Measurements from ENCODE around the gene SUSD4. TPM values are rescaled to one million over a fixed set of nuclear protein-coding genes. Genes with fewer than 3 reads are reported as not detected.

Gene SUSD4
- total and polyA plus RNA-seq, 7 experiments from 2014 or later = 0.10 to 21.5 (median 7.7) TPM

- ATAC-seq (no peak), DNase-seq (no peak)
- Mint-ChIP-seq H3K36me3 (no peaks in the 10 kb centered on the region), H3K9me3 (peaks cover 0 to 5% (median 0%) of the 10 kb centered on the region in 11 donors), H3K27ac (peak overlapping the region in 2 of 9 donors; percentile 6 to 86), H3K27me3 (no peaks in the 10 kb centered on the region), H3K4me1 (peaks cover under 1 to 36% (median 22%) of the 10 kb centered on the region in 7 donors), H3K4me3 (no peak overlapping the region)
- Histone ChIP-seq H3K27ac (ENCODE audit: low read depth, low read length) (no peak overlapping the region), H3K4me1 (ENCODE audit: control insufficient read depth in 2 of 2, insufficient read depth in 2 of 2, low read length in 2 of 2) (peaks cover 0 to under 1% of the 10 kb centered on the region in 2 donors), H3K27me3 (ENCODE audit: control insufficient read depth in 2 of 2, insufficient read depth in 2 of 2, low read length in 2 of 2) (no peaks in the 10 kb centered on the region), H3K4me3 (ENCODE audit: low read length) (no peak overlapping the region), H3K36me3 (ENCODE audit: control insufficient read depth in 2 of 3, insufficient read depth in 3 of 3, low read length in 3 of 3) (no peaks in the 10 kb centered on the region), H3K9me3 (ENCODE audit: control insufficient read depth in 2 of 3, low read length in 3 of 3) (no peaks in the 10 kb centered on the region)
- intact Hi-C loops (cut with micrococcal nuclease) = no loop called here
- ChIA-PET CTCF (interaction anchor here (0.6 kb wide), 1 partner anchor 155 kb away, joined by 3 read pairs; no protein-coding TSS in a partner anchor), POLR2A (no interaction called here)
Measured at GRCh38 chr1:223197923-223198627, 165.9 kb downstream of the SUSD4 start.

- H3K27ac Mint-ChIP-seq = peak overlapping the region; percentile 25 to 90 (median 61)
- no peaks in the 10 kb centered on the region for H3K36me3 ChIP-seq (ENCODE audit: control insufficient read depth in 2 of 3, insufficient read depth in 3 of 3, low read length in 3 of 3)
- H3K27me3 ChIP-seq (ENCODE audit: control insufficient read depth in 2 of 2, insufficient read depth in 2 of 2, low read length in 2 of 2) = no peaks in the 10 kb centered on the region
- H3K27ac ChIP-seq (ENCODE audit: low read depth, low read length) = no peak overlapping the region
- CTCF ChIA-PET = no interaction called here
- peaks cover 0 to 9% (median 0%) of the 10 kb centered on the region in 11 donors for H3K9me3 Mint-ChIP-seq
- peak overlapping the region; percentile 8 to 76 (median 62) for H3K4me3 Mint-ChIP-seq
- POLR2A ChIA-PET = interaction anchor here (0.6 to 1.1 kb wide), 3 partner anchors 9 to 40 kb away, joined by 3 to 4 read pairs (median 3); no protein-coding TSS in a partner anchor
- H3K4me1 ChIP-seq (ENCODE audit: control insufficient read depth in 2 of 2, insufficient read depth in 2 of 2, low read length in 2 of 2) = peaks cover 9 to 29% of the 10 kb centered on the region in 2 donors
- ATAC-seq (peak; percentile 79), DNase-seq (peak in 7 of 9 donors; percentile 5 to 57 (median 13))
- intact Hi-C loops (cut with micrococcal nuclease) = loop anchor here in 1 of 2 donors (2.0 to 5.0 kb wide), 3 partner anchors 41 to 57 kb away; partner anchors contain the start of gene TLR5
- H3K27me3 Mint-ChIP-seq = peaks cover 0 to 17% (median 0%) of the 10 kb centered on the region in 5 donors
- no peak overlapping the region for H3K4me3 ChIP-seq (ENCODE audit: low read length)
- peaks cover 10 to 70% (median 63%) of the 10 kb centered on the region in 7 donors for H3K4me1 Mint-ChIP-seq
- H3K36me3 Mint-ChIP-seq = no peaks in the 10 kb centered on the region
- no peaks in the 10 kb centered on the region for H3K9me3 ChIP-seq (ENCODE audit: control insufficient read depth in 2 of 3, low read length in 3 of 3)
Measured at GRCh38 chr1:223189903-223190724, 173.9 kb downstream of the SUSD4 start.

GRCh38 chr1:223189525-223189902 lies 174.5 kb downstream of the SUSD4 start:
- ChIA-PET CTCF (no interaction called here), POLR2A (interaction anchor here (0.6 to 1.1 kb wide), 3 partner anchors 9 to 41 kb away, joined by 3 to 4 read pairs (median 3); no protein-coding TSS in a partner anchor)
- peak overlapping the region in 2 of 9 donors; percentile 39 to 61 for H3K27ac Mint-ChIP-seq
- H3K27ac ChIP-seq (ENCODE audit: low read depth, low read length) = no peak overlapping the region
- no peak for ATAC-seq
- H3K36me3 Mint-ChIP-seq = no peaks in the 10 kb centered on the region
- no peaks in the 10 kb centered on the region for H3K36me3 ChIP-seq (ENCODE audit: control insufficient read depth in 2 of 3, insufficient read depth in 3 of 3, low read length in 3 of 3)
- intact Hi-C loops (cut with micrococcal nuclease) = no loop called here
- no peaks in the 10 kb centered on the region for H3K27me3 ChIP-seq (ENCODE audit: control insufficient read depth in 2 of 2, insufficient read depth in 2 of 2, low read length in 2 of 2)
- peaks cover 10 to 72% (median 63%) of the 10 kb centered on the region in 7 donors for H3K4me1 Mint-ChIP-seq
- no peaks in the 10 kb centered on the region for H3K9me3 ChIP-seq (ENCODE audit: control insufficient read depth in 2 of 3, low read length in 3 of 3)
- peaks cover 9 to 29% of the 10 kb centered on the region in 2 donors for H3K4me1 ChIP-seq (ENCODE audit: control insufficient read depth in 2 of 2, insufficient read depth in 2 of 2, low read length in 2 of 2)
- H3K9me3 Mint-ChIP-seq = peaks cover 0 to 7% (median 0%) of the 10 kb centered on the region in 11 donors
- H3K4me3 ChIP-seq (ENCODE audit: low read length) = no peak overlapping the region
- peak overlapping the region in 6 of 10 donors; percentile 29 to 71 (median 68) for H3K4me3 Mint-ChIP-seq
- no peak for DNase-seq
- peaks cover 0 to 18% (median 0%) of the 10 kb centered on the region in 5 donors for H3K27me3 Mint-ChIP-seq

GRCh38 chr1:223188618-223189356 lies 175.2 kb downstream of the SUSD4 start:
- no peaks in the 10 kb centered on the region for H3K36me3 ChIP-seq (ENCODE audit: control insufficient read depth in 2 of 3, insufficient read depth in 3 of 3, low read length in 3 of 3)
- H3K9me3 ChIP-seq (ENCODE audit: control insufficient read depth in 2 of 3, low read length in 3 of 3) = no peaks in the 10 kb centered on the region
- no peaks in the 10 kb centered on the region for H3K27me3 ChIP-seq (ENCODE audit: control insufficient read depth in 2 of 2, insufficient read depth in 2 of 2, low read length in 2 of 2)
- POLR2A ChIA-PET = interaction anchor here (0.8 kb wide), 1 partner anchor 8 kb away, joined by 3 read pairs; no protein-coding TSS in a partner anchor
- peaks cover 10 to 76% (median 70%) of the 10 kb centered on the region in 7 donors for H3K4me1 Mint-ChIP-seq
- ATAC-seq (no peak), DNase-seq (no peak)
- peak overlapping the region in 6 of 9 donors; percentile 7 to 73 (median 32) for H3K27ac Mint-ChIP-seq
- H3K36me3 Mint-ChIP-seq = no peaks in the 10 kb centered on the region
- peak overlapping the region in 6 of 10 donors; percentile 14 to 71 (median 28) for H3K4me3 Mint-ChIP-seq
- H3K27me3 Mint-ChIP-seq = peaks cover 0 to 20% (median 0%) of the 10 kb centered on the region in 5 donors
- no peak overlapping the region for H3K4me3 ChIP-seq (ENCODE audit: low read length)
- H3K4me1 ChIP-seq (ENCODE audit: control insufficient read depth in 2 of 2, insufficient read depth in 2 of 2, low read length in 2 of 2) = peaks cover 9 to 29% of the 10 kb centered on the region in 2 donors
- CTCF ChIA-PET = interaction anchor here (0.7 to 0.8 kb wide), 2 partner anchors 11 to 47 kb away, joined by 3 read pairs; no protein-coding TSS in a partner anchor
- H3K27ac ChIP-seq (ENCODE audit: low read depth, low read length) = no peak overlapping the region
- intact Hi-C loops (cut with micrococcal nuclease) = no loop called here
- H3K9me3 Mint-ChIP-seq = peaks cover 0 to 7% (median 0%) of the 10 kb centered on the region in 11 donors

GRCh38 chr1:223186800-223187199 lies 177.2 kb downstream of the SUSD4 start:
- H3K9me3 Mint-ChIP-seq = peaks cover 0 to 7% (median 0%) of the 10 kb centered on the region in 11 donors
- intact Hi-C loops (cut with micrococcal nuclease) = no loop called here
- Histone ChIP-seq H3K27ac (ENCODE audit: low read depth, low read length) (no peak overlapping the region), H3K36me3 (ENCODE audit: control insufficient read depth in 2 of 3, insufficient read depth in 3 of 3, low read length in 3 of 3) (no peaks in the 10 kb centered on the region), H3K4me1 (ENCODE audit: control insufficient read depth in 2 of 2, insufficient read depth in 2 of 2, low read length in 2 of 2) (peaks cover 9 to 21% of the 10 kb centered on the region in 2 donors), H3K9me3 (ENCODE audit: control insufficient read depth in 2 of 3, low read length in 3 of 3) (no peaks in the 10 kb centered on the region), H3K27me3 (ENCODE audit: control insufficient read depth in 2 of 2, insufficient read depth in 2 of 2, low read length in 2 of 2) (no peaks in the 10 kb centered on the region), H3K4me3 (ENCODE audit: low read length) (no peak overlapping the region)
- ATAC-seq (no peak), DNase-seq (no peak)
- peaks cover 10 to 81% (median 78%) of the 10 kb centered on the region in 7 donors for H3K4me1 Mint-ChIP-seq
- H3K4me3 Mint-ChIP-seq = no peak overlapping the region
- H3K27me3 Mint-ChIP-seq = peaks cover 0 to 26% (median 0%) of the 10 kb centered on the region in 5 donors
- ChIA-PET CTCF (no interaction called here), POLR2A (interaction anchor here (0.9 kb wide), 1 partner anchor 42 kb away, joined by 4 read pairs; no protein-coding TSS in a partner anchor)
- no peaks in the 10 kb centered on the region for H3K36me3 Mint-ChIP-seq
- no peak overlapping the region for H3K27ac Mint-ChIP-seq

Measured in naive thymus-derived CD4-positive, alpha-beta T cell (primary cell).